ENCODE results near the gene NFIB.

GRCh38 chr9:14219850-14220249 lies 94.1 kb downstream of the NFIB start:
- no peak for TF ChIP-seq SUZ12 (IDR thresholded peaks at IDR 0.05; ENCODE audit: extremely low read depth, insufficient read depth, insufficient read length)
- TF ChIP-seq ZNF274 (IDR thresholded peaks at IDR 0.05; ENCODE audit: low read depth, low read length), result no peak
- no peak for TF ChIP-seq YY1 (IDR thresholded peaks at IDR 0.05; ENCODE audit: insufficient read depth, insufficient read length)

Measured in NT2/D1 (cell line).